Measurements from ENCODE around the gene DNAJA2. TPM values are rescaled to one million over a fixed set of nuclear protein-coding genes. Genes with fewer than 3 reads are reported as not detected.

Gene DNAJA2
- total RNA-seq = 45.6 and 47.8 TPM in 2 replicates

DNA sequence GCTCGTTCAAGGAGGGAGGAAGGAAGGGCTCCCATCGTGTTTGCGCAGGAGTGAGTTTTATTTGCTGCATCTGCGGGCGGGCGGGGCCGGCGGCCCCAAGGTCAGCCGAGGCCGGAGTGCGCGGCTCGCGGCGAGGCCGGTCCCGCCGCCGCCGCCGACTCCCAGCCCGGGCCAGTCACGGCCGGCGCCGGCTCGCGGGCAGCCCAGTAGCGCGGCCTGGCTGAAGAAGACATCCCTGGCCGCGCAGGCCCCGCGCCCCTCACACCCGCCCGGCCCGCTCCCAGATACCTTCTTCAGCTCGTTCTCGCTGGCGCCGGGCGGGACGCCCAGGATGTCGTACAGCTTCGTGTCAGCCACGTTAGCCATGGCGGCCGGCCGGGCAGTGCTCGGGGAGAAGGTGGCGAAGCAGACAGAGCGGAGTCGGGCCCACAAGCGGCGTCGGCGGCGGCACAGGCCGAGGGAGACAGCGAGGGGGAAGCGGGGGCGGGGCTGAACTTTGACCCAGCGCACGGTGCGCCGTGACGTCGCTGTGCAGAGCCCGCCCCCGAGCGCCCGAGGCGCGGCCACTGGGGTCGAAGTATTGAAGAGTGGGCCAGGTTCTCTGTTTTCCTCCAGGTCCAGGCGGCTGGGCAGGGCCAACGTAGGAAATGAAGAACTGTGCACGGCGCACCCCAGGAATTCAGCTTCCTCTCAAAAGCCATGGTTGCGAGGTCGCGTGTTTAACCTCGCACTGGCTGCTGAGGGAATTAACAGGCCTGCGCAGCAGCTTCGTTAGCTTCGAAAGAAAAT, at the start of gene DNAJA2:
TSS of gene DNAJA2 (minus strand) at position 468 of the 789 bp plus-strand sequence. CDS start at position 366, 102 bp downstream.

Other genes with a start within 250 kb of the DNAJA2 start
- gene MYLK3, start 225.3 kb downstream of the DNAJA2 start, total RNA-seq = 0.13 and 2.6 TPM in 2 replicates
- 11.8 and 13.5 TPM in 2 replicates for gene C16orf87, start 142.5 kb downstream of the DNAJA2 start, total RNA-seq
- 8.9 and 21.7 TPM in 2 replicates for gene GPT2, start 89.3 kb downstream of the DNAJA2 start, total RNA-seq
- gene NETO2, start 170.3 kb upstream of the DNAJA2 start, total RNA-seq = 32.4 and 50.0 TPM in 2 replicates

All from epithelial cell of alveolus of lung (primary cell).